Measurements from ENCODE around the gene NOTUM.

GRCh38 chr17:81996232-81996756, 35.3 kb upstream of the NOTUM start:
- TF ChIP-seq CTCF (IDR thresholded peaks at IDR 0.05) (no peak), POLR2A (IDR thresholded peaks at IDR 0.05) (no peak)
